COLO668 (cell line): ENCODE data around the gene NIM1K.
"Not testable (repeated sequence)": the region's sequence is repeated elsewhere in the genome, so short reads cannot be mapped to it uniquely, and the experiment has no call there.

Experiments
- DNase-seq: peaks from one replicate; lab custom pipeline; 2025; ENCODE audit not compliant: unreplicated experiment; lab: John Stamatoyannopoulos, UW

NIM1K gene

GRCh38 chr5:43312076-43312661, 120.1 kb downstream of the NIM1K start:
- DNase-seq: no peak

GRCh38 chr5:43312699-43313034, 120.6 kb downstream of the NIM1K start:
- no peak for DNase-seq

GRCh38 chr5:43313035-43313853, 121.2 kb downstream of the NIM1K start, which contains the start of gene HMGCS1:
Gene HMGCS1 (minus strand): TSS chr5:43313412. CDS start chr5:43298965, 14,447 bp downstream.
- DNase-seq: peak; percentile 99

- no peak for DNase-seq
These were observed 121.9 kb downstream of the NIM1K start for GRCh38 chr5:43313854-43314457.

DNA sequence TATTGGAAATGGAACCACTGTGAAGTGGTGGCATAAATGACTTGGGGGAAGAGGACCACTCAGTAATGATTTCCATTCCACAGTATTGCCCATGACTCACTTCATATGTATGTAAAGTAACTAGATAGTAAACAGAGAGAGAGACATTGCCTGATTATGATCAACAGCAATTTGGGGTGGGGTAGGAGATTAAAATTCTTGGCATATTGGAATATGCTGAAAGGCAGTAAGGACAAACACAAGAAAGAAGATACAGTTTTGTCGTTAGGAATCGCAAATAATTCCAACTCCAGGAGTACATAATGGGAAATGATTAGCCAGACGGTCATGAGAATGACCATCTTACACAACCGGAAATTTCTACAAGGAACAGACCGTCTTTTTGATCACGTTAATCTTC, 122.7 kb downstream of the NIM1K start:
- no peak for DNase-seq

- no peak for DNase-seq
These were observed 123.2 kb downstream of the NIM1K start for GRCh38 chr5:43315263-43315662.

DNA sequence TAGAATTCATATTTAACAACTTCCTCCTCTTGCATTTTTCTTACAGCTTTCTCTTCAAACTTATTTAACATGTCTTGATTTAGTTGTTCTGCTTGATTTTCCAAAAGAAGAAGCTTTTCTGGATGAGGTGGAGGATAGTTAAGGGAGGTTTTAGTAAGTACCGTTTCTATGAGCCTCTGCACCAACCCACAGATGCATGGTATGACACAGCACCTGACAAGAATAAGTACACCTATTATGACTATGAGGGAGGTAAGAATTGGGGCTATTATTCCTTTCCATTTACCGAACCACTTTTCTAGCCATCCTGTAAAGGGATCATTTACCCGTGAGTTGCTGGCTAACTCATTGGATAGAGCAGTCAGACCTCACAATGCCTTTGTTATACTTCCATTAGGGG, 123.7 kb downstream of the NIM1K start:
- DNase-seq: no peak

DNA sequence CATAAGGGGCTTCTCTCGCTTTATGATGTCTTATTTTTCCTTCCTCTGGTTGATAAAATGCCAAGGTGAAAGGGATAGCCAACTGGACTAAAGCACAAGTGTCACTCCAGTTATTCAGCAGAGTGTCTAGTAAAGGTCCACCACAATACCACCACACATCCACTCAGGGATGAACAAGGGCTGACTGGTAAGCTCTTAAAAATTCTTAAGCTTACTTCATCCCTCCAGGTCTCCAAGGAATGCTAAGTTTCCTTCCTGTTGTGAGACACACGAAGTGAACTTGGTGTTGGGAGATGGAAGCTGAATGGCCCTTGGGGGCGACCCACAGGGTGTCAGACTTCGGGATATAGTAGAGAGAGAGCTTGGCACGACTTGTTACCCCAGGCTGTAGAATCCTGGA, 124.4 kb downstream of the NIM1K start:
- DNase-seq: no peak

DNA sequence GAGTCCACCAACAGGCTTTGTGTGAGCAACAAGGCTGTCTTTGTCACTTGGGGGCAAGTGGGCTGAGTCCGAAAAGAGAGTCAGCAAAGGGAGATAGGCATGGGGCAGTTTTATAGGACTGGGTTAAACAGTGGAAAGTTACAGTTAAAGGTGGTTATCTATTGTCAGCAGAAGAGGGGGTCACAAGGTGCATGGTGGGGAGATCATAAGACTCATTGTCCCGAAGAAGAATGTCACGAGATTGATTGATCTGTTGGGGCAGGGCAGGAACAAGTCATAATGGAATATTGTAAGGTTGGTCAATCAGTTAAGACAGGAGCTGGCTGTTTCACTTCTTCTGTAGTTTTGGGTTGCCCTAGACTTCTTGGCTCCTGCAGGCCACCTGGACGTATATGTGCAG, 128.8 kb downstream of the NIM1K start:
- DNase-seq: no peak

DNA sequence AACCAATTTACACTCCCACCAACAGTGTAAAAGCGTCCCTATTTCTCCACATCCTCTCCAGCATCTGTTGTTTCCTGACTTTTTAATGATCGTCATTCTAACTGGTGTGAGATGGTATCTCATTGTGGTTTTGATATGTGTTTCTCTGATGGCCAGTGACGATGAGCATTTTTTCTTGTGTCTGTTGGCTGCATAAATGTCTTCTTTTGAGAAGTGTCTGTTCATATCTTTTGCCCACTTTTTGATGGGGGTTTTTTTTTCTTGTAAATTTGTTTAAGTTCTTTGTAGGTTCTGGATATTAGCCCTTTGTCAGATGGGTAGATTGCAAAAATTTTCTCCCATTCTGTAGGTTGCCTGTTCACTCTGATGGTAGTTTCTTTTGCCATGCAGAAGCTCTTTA, 131.5 kb downstream of the NIM1K start:
- DNase-seq: not testable (repeated sequence)

- DNase-seq: not testable (repeated sequence)
These were observed 133.6 kb downstream of the NIM1K start for GRCh38 chr5:43325624-43326023.
